Inflammatory macrophage treated with lipopolysaccharide for 4 hours (primary cell): ENCODE results near the gene TMEM238.
"Not testable (repeated sequence)": the region's sequence is repeated elsewhere in the genome, so short reads cannot be mapped to it uniquely, and the experiment has no call there.

Experiments used
- DNase-seq: peaks from one replicate; pipeline ENCODE4 v3.0.0-alpha.2; 2020

TMEM238 gene, protein sequence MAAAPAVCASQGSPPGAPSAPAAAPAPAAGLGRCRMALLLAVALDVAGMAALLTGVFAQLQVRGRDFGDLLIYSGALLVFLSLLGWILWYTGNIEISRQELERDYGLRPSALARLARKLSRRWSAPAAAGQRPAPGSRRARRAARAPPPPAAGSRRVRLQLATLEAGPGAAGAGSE

GRCh38 chr19:55384131-55384919, at the start of gene TMEM238:
Gene TMEM238, minus strand, starts transcription at chr19:55384292. Its CDS starts 33 bp downstream, at chr19:55384259.
- DNase-seq, result peak; percentile 36

GRCh38 chr19:55433292-55433691, 49.2 kb upstream of the TMEM238 start:
- no peak for DNase-seq

DNA sequence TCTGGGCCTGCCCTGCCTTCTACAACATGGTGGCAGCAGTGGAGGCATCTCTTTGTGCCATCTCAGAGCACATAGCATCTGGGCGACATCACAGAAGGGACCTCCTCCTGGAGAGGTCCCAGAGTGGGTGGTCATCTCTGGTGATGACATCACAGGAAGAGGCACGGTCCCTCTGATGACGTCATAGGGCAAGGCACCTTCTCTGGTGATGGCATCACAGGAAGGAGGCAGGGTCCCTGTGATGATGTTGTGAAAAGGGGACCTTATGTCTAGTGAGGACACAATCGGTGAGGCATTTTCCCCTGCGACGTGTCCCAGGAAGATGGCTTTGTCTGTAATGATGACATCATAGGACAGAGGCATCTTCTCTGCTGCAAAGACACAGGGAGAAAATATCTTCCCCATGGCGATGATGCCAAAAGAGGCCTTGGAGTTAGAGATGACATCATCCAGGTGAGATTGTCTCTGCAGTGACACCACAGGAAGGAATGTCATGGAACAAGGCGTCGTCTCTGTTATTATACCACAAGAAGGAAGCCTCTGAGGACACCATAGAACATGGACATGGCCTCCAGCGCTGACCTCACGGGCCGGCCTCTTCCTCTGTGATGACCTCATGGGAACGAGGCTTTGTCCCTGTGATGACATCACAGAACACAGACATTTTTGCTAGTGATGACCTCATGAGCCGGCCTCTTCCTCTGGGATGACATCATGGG, 48.3 kb upstream of the TMEM238 start:
- DNase-seq, result no peak

GRCh38 chr19:55431183-55431582, 47.1 kb upstream of the TMEM238 start:
- DNase-seq, result peak; percentile 25

DNA sequence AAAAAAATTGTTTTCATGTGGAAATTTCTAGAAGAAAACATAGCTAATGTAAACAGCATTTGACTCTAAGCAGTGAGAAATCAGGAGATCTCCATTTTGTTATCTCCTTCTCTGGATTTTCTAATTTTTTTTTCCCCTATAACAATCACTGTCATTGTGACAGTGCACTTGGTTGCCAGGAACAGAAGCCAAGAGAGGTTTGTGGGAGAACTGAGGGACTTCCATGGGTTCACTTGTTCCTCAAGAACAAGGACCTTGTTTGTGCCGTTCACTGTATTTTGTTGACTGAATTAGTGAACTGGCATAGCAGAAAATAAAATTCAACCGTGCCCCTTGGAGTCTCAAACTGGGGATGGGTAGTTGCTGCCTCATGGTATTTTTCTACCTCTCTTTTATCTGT, 42.0 kb upstream of the TMEM238 start:
- DNase-seq, result no peak

DNA sequence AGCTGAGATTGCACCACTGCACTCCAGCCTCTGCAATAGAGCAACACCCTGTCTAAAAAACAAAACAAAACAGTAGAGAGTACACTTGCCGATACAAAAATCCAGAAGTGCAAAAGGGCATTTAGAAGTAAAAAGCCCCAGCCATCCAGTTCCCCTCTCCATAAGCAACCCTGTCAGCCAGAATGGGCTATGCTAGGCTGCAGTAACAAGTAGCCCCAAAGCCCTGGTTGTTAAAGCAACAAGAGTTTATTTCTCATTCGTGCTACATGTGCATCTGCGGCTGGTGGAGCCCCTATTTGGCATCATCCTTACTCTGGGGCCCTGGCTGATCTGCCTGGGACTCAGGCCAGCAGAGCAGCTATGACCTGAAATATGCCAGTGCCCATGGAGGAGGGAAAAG, 40.4 kb upstream of the TMEM238 start:
- no peak for DNase-seq

- DNase-seq, result no peak
Measured at GRCh38 chr19:55423225-55424005, 39.3 kb upstream of the TMEM238 start.

DNA sequence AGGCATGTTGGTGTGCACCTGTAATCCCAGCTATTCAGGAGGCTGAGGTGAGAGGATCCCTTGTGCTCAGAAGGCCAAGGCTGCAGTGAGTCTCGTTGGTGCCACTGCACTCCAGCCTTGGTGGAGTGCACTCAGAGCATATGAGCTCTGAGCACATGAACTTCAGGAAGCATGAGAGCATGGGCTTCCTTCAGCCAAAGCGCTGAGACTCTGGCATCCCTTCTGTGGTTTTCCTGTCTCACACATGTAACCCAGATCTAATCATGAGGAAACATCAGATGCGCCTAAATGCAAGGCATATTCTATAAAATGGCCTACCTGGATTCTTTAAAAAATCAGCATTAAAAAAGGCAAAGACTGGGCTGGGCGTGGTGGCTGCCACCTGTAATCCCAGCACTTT, 37.2 kb upstream of the TMEM238 start:
- DNase-seq, result not testable (repeated sequence)

DNA sequence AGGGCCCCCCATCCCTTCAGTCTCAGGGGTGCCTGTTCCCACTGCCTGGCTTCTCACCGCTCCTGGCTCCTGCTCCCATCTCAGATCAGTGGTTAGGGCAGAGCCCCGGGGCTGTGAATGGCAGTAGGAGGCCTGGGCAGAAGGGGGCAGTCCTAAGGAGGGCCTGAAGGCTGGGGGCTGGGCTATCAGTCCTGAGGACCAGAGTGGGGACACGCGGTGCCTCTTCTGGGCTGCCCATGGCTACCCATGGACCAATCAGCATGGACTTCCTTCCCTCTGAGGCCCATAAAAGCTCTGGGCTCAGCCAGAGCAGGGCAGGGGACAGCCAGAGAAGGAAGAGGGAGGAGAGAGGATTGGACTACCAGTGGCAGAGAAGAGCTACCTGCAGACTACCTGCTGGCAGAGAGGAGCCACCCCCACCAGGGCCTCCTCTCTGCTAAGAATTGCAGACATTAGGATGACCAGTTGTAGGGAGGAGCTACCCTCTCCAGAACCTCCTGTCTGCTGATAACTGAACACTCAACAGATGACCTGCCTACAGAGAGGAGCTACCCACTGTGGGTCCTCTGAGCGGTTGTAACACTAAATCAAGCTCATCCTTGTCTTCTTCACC, 35.6 kb upstream of the TMEM238 start:
- DNase-seq, result no peak

- no peak for DNase-seq
Measured at GRCh38 chr19:55419103-55419502, 35.0 kb upstream of the TMEM238 start.

GRCh38 chr19:55418185-55418584, 34.1 kb upstream of the TMEM238 start:
- peak; percentile 70 for DNase-seq

DNA sequence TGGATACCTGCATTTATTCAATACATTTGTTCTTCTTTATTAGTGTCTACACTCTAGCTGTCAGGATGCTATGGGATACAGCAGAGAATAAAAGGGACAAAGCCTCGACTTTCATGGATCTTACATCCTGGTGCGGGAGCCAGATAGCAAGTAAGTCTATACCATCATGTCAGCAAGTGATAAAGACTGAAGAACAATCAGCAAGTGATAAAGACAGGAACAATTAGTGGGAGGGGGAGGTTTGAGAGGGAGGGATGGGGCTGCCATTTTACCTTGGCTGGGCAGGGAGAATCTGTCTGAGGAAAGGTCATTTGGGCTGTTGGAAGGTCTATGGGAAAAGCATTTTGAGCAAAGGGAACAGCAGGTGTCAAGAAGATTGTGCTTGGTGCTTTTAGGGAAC, 26.1 kb upstream of the TMEM238 start:
- no peak for DNase-seq

GRCh38 chr19:55409179-55409578, 25.1 kb upstream of the TMEM238 start:
- not testable (repeated sequence) for DNase-seq

GRCh38 chr19:55408533-55408872, 24.4 kb upstream of the TMEM238 start:
- no peak for DNase-seq

- peak; percentile 99 for DNase-seq
Measured at GRCh38 chr19:55407800-55408532, 23.9 kb upstream of the TMEM238 start.

- DNase-seq, result not testable (repeated sequence)
Measured at GRCh38 chr19:55407550-55407799, 23.4 kb upstream of the TMEM238 start, which contains the start of gene UBE2S. Gene UBE2S, minus strand, starts transcription at chr19:55407788. Its CDS starts 199 bp downstream, at chr19:55407589.

GRCh38 chr19:55406826-55407549, 22.9 kb upstream of the TMEM238 start:
- peak; percentile 32 for DNase-seq

DNA sequence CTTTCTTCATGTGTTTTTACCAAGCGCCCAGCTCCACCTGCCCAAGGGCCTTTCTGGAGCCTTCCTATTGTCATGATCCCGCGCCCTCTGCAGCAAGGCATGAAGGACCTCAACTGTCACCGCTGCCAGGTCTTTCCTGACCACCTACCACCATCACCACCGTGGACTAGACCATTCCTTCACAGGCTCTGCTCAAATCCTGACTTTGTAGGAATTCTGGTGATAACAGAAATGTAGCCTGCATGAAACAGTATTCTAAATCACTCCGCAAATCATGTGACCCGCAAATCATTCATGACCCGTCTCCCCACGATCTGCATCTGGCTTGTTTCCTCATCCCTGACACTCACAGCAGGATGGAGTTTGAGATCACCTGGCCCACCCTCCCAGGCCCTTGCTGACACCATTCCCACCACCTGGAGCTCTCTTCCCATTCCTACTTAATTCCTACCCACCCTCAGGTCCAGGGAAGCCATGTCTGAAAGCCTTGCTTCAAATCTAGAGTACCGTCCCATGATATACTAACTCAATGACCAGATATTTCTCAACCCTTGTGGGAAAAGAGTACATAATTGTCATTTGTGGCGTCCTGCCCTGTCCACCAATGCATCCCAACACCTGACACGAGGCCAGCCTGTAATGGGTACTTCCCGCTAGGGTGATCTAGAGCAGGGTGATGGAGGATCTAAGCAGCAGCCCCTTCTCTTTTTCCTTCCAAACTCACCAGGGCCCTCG, 22.2 kb upstream of the TMEM238 start:
- no peak for DNase-seq

GRCh38 chr19:55405638-55406037, 21.5 kb upstream of the TMEM238 start:
- DNase-seq, result no peak

DNA sequence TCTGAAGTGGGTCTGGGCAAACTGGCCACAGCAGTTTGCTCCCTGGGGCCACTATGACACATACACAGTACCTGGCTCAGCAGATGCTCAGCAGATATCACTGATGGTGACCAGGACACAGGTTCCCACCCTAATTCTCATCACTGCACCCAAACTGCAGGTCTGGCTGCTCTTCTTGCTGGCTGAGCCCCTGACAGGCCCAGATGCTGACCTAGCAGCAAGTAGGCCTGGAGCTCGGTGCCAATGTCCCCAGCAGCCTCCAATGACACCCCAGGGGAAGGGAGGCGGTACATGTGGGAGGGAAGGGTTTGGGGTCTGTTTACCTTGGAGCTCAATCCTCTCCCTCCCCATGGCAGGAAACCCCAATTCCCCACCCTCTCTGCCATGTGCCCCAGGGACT, 18.4 kb upstream of the TMEM238 start:
- DNase-seq, result no peak

DNA sequence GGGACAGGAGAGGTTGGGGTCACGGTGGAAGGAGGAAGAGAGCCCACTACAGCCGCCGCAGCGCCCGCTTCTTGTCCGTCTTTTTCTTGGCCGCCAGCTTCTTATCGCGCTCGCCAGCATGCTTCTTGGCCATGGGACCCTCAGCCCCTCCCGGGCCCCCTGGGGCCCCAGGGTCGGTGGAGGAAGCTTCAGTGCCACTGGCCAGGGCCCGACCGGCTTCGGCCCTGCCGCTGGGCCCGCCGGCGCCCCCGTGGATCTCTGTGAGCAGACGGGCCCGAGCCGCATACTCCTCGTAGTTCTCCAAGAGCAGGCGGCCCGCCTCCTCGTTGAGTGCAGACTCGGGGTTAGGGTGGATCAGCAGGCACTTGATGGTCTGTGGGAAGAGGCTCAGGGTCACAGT, 17.3 kb upstream of the TMEM238 start:
- not testable (repeated sequence) for DNase-seq
